ENCODE measurements around the gene KIF6. TPM values are rescaled to one million over a fixed set of nuclear protein-coding genes. Genes with fewer than 3 reads are reported as not detected.

Gene KIF6
- total and polyA plus RNA-seq, 8 donors, result 0.19 to 1.0 (median 0.44) TPM

- no peak for TF ChIP-seq CTCF (IDR thresholded peaks at IDR 0.05)
- DNase-seq (no peak), FAIRE-seq (no peak), ATAC-seq (no peak)
- peaks cover 0 to 9% (median 4%) of the 10 kb centered on the region in 3 donors for H3K4me1 ChIP-seq
- no peaks in the 10 kb centered on the region for H3K36me3 ChIP-seq
- no peak overlapping the region for H3K4me3 ChIP-seq
- WGBS, 2 donors, result 68 to 80% methylated on average over 1 of the region's 1 CpG
- H3K27ac ChIP-seq, result no peak overlapping the region
- intact Hi-C loops (cut with DNase I), result no loop called here
- H3K9me3 ChIP-seq, result no peaks in the 10 kb centered on the region
- no peaks in the 10 kb centered on the region for H3K27me3 ChIP-seq
These were observed 259.7 kb downstream of the KIF6 start for GRCh38 chr6:39465539-39465938.

GRCh38 chr6:39464067-39464466 lies 261.1 kb downstream of the KIF6 start:
- TF ChIP-seq CTCF (IDR thresholded peaks at IDR 0.05), result no peak
- DNase-seq (no peak), FAIRE-seq (no peak), ATAC-seq (no peak)
- Histone ChIP-seq H3K27ac (no peak overlapping the region), H3K4me3 (no peak overlapping the region), H3K4me1 (peaks cover 0 to 9% (median 4%) of the 10 kb centered on the region in 3 donors), H3K36me3 (no peaks in the 10 kb centered on the region), H3K9me3 (no peaks in the 10 kb centered on the region), H3K27me3 (no peaks in the 10 kb centered on the region)
- 86 to 90% methylated on average over 5 of the region's 5 CpGs for WGBS, 2 donors
- intact Hi-C loops (cut with DNase I), result no loop called here

GRCh38 chr6:39453956-39454524 lies 271.2 kb downstream of the KIF6 start:
- FAIRE-seq (no peak), DNase-seq (no peak), ATAC-seq (no peak)
- no peak overlapping the region for H3K4me3 ChIP-seq
- H3K4me1 ChIP-seq, result no peaks in the 10 kb centered on the region
- H3K36me3 ChIP-seq, result no peaks in the 10 kb centered on the region
- TF ChIP-seq CTCF (IDR thresholded peaks at IDR 0.05), result no peak
- no peak overlapping the region for H3K27ac ChIP-seq
- intact Hi-C loops (cut with DNase I), result no loop called here
- WGBS, 2 donors, result 88 to 94% methylated on average over 2 of the region's 2 CpGs
- no peaks in the 10 kb centered on the region for H3K9me3 ChIP-seq
- H3K27me3 ChIP-seq, result no peaks in the 10 kb centered on the region

- Histone ChIP-seq H3K36me3 (no peaks in the 10 kb centered on the region), H3K27ac (no peak overlapping the region), H3K27me3 (no peaks in the 10 kb centered on the region), H3K4me1 (no peaks in the 10 kb centered on the region), H3K9me3 (no peaks in the 10 kb centered on the region), H3K4me3 (no peak overlapping the region)
- intact Hi-C loops (cut with DNase I), result no loop called here
- ATAC-seq, result no peak
- DNase-seq, result no peak
- 44 to 53% methylated on average over 5 of the region's 5 CpGs for WGBS, 2 donors
- no peak for TF ChIP-seq CTCF (IDR thresholded peaks at IDR 0.05)
- no peak for FAIRE-seq
These were observed 272.0 kb downstream of the KIF6 start for GRCh38 chr6:39453241-39453640.

GRCh38 chr6:39452306-39453145 lies 272.7 kb downstream of the KIF6 start:
- H3K4me1 ChIP-seq, result no peaks in the 10 kb centered on the region
- WGBS, 2 donors, result 90 to 92% methylated on average over 5 of the region's 5 CpGs
- DNase-seq (no peak), ATAC-seq (no peak), FAIRE-seq (no peak)
- no peak for TF ChIP-seq CTCF (IDR thresholded peaks at IDR 0.05)
- H3K4me3 ChIP-seq, result no peak overlapping the region
- no peak overlapping the region for H3K27ac ChIP-seq
- H3K36me3 ChIP-seq, result no peaks in the 10 kb centered on the region
- H3K27me3 ChIP-seq, result no peaks in the 10 kb centered on the region
- H3K9me3 ChIP-seq, result no peaks in the 10 kb centered on the region
- intact Hi-C loops (cut with DNase I), result no loop called here
